Nephron (organoid): Measurements from ENCODE around the gene MDN1.
"Not testable (repeated sequence)": the region's sequence is repeated elsewhere in the genome, so short reads cannot be mapped to it uniquely, and the experiment has no call there.

Experiments used
- H3K27ac Mint-ChIP-seq, 3 experiments: 2 replicates each; pipeline ENCODE4 v1.8.0; 2020; ENCODE audit warnings: mixed read lengths in 3 of 3, mild to moderate bottlenecking in 2 of 3, moderate library complexity in 1 of 3
- H3K27me3 Mint-ChIP-seq: 2 replicates; pipeline ENCODE4 v1.8.0; 2021; ENCODE audit warnings: low read depth, mild to moderate bottlenecking, moderate library complexity, mixed read lengths
- H3K36me3 Mint-ChIP-seq: 2 replicates; pipeline ENCODE4 v1.8.0; 2020; ENCODE audit warnings: low read depth, mixed read lengths
- H3K4me1 Mint-ChIP-seq: 2 replicates; pipeline ENCODE4 v1.8.0; 2020; ENCODE audit warnings: mixed read lengths
- H3K4me3 Mint-ChIP-seq, 3 experiments: 2 replicates each; pipeline ENCODE4 v1.8.0; 2020; ENCODE audit warnings: mild to moderate bottlenecking in 3 of 3, mixed read lengths in 3 of 3, moderate library complexity in 2 of 3
- H3K9me3 Mint-ChIP-seq: 2 replicates; pipeline ENCODE4 v1.8.0; 2020; ENCODE audit warnings: mixed read lengths
- TF ChIP-seq, protein P1 (sequence below), 3 experiments: fragments of 200-600 bp; sonication (generic); IDR thresholded peaks; one replicate each; pipeline ENCODE4 v1.5.0; 2021; ENCODE audit warnings: antibody characterized with exemption in 3 of 3; ENCODE audit not compliant: unreplicated experiment in 3 of 3

The MDN1 gene

GRCh38 chr6:89745716-89746115 lies 73.9 kb downstream of the MDN1 start:
- Mint-ChIP-seq H3K36me3 (peaks cover 57% of the 10 kb centered on the region), H3K27me3 (no peaks in the 10 kb centered on the region), H3K4me3 (no peak overlapping the region), H3K4me1 (no peaks in the 10 kb centered on the region), H3K27ac (no peak overlapping the region), H3K9me3 (no peaks in the 10 kb centered on the region)
- TF ChIP-seq, protein P1, sequence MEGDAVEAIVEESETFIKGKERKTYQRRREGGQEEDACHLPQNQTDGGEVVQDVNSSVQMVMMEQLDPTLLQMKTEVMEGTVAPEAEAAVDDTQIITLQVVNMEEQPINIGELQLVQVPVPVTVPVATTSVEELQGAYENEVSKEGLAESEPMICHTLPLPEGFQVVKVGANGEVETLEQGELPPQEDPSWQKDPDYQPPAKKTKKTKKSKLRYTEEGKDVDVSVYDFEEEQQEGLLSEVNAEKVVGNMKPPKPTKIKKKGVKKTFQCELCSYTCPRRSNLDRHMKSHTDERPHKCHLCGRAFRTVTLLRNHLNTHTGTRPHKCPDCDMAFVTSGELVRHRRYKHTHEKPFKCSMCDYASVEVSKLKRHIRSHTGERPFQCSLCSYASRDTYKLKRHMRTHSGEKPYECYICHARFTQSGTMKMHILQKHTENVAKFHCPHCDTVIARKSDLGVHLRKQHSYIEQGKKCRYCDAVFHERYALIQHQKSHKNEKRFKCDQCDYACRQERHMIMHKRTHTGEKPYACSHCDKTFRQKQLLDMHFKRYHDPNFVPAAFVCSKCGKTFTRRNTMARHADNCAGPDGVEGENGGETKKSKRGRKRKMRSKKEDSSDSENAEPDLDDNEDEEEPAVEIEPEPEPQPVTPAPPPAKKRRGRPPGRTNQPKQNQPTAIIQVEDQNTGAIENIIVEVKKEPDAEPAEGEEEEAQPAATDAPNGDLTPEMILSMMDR (IDR thresholded peaks at IDR 0.05; ENCODE audit: unreplicated experiment in 3 of 3) = no peak

- H3K27me3 Mint-ChIP-seq = no peaks in the 10 kb centered on the region
- no peak overlapping the region for H3K27ac Mint-ChIP-seq
- TF ChIP-seq, protein P1 (IDR thresholded peaks at IDR 0.05; ENCODE audit: unreplicated experiment in 3 of 3) = no peak
- H3K36me3 Mint-ChIP-seq = peaks cover 61% of the 10 kb centered on the region
- H3K4me3 Mint-ChIP-seq = no peak overlapping the region
- H3K4me1 Mint-ChIP-seq = no peaks in the 10 kb centered on the region
- no peaks in the 10 kb centered on the region for H3K9me3 Mint-ChIP-seq
These were observed 74.5 kb downstream of the MDN1 start for GRCh38 chr6:89745096-89745495.

- no peak overlapping the region for H3K27ac Mint-ChIP-seq
- no peaks in the 10 kb centered on the region for H3K4me1 Mint-ChIP-seq
- H3K27me3 Mint-ChIP-seq = no peaks in the 10 kb centered on the region
- peaks cover 55% of the 10 kb centered on the region for H3K36me3 Mint-ChIP-seq
- no peaks in the 10 kb centered on the region for H3K9me3 Mint-ChIP-seq
- no peak overlapping the region for H3K4me3 Mint-ChIP-seq
- TF ChIP-seq, protein P1 (IDR thresholded peaks at IDR 0.05; ENCODE audit: unreplicated experiment in 3 of 3) = no peak
These were observed 82.7 kb downstream of the MDN1 start for GRCh38 chr6:89736893-89737292.

DNA sequence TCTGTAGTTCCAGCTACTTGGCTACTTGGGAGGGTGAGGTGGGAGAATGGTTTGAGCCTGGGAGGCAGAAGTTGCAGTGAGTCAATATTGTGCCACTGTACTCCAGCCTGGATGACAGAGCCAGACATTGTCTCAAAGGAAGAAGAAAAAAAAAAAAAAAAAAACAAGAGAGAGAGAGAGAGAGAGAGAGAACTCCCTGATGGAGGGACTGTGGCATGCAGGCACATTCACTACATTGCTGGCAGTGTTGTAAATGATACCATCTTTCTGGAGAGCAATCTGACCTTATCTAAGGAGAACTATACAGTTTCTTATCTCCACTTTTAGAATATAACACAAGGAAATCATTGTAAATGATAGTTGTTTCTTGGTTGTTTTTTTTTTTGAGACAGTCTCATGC lies 85.1 kb downstream of the MDN1 start:
- peaks cover 59% of the 10 kb centered on the region for H3K36me3 Mint-ChIP-seq
- no peak overlapping the region for H3K27ac Mint-ChIP-seq
- H3K4me1 Mint-ChIP-seq = no peaks in the 10 kb centered on the region
- H3K27me3 Mint-ChIP-seq = no peaks in the 10 kb centered on the region
- TF ChIP-seq, protein P1 (IDR thresholded peaks at IDR 0.05; ENCODE audit: unreplicated experiment in 3 of 3) = no peak
- no peaks in the 10 kb centered on the region for H3K9me3 Mint-ChIP-seq
- no peak overlapping the region for H3K4me3 Mint-ChIP-seq

DNA sequence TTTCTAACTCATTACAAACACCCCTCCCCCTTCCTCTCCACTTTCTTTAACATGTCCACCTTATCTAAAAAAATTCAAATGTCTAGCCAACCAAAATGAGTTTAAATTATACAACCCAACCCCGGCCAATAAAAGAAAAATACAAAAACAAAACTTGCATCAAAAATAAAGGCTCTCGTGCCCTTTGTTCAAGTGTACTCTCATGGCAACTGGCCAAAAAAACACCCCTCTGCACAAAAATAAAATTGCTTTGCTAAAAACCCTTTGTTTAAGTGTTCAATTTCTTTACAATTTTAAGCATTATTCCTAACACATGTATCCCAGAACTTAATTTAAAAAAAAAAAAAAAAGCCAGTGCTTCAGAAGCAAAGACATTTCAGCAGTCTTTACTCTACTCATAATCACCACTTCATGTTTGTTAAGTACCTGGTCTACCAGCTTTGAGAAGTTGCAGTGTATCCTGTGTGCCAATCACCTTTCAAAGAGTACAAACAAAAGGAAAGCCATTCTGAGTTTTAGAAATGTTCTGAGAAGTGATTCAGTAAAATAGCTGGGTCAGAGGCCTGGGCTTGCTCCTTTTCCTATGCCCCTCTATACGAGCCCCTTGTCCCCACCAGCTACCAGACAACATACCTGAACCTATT lies 87.5 kb downstream of the MDN1 start:
- H3K9me3 Mint-ChIP-seq = no peaks in the 10 kb centered on the region
- H3K4me1 Mint-ChIP-seq = no peaks in the 10 kb centered on the region
- H3K36me3 Mint-ChIP-seq = peaks cover 56% of the 10 kb centered on the region
- no peak overlapping the region for H3K4me3 Mint-ChIP-seq
- no peak overlapping the region for H3K27ac Mint-ChIP-seq
- H3K27me3 Mint-ChIP-seq = no peaks in the 10 kb centered on the region
- TF ChIP-seq, protein P1 (IDR thresholded peaks at IDR 0.05; ENCODE audit: unreplicated experiment in 3 of 3) = no peak

DNA sequence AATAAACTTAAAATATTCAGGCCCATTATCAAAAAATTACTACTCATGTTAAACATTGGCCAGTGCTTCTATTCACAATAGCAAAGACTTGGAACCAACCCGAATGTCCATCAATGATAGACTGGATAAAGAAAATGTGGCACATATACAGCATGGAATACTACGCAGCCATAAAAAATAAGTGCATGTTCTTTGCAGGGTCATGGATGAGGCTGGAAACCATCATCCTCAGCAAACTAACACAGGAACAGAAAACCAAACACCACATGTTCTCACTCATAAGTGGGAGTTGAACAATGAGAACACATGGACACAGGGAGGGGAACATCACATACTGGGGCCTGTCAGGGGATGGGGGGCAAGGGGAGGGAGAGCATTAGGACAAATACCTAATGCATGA lies 88.3 kb downstream of the MDN1 start:
- not testable (repeated sequence) for H3K4me1 Mint-ChIP-seq, H3K27ac Mint-ChIP-seq, H3K9me3 Mint-ChIP-seq, H3K27me3 Mint-ChIP-seq, H3K4me3 Mint-ChIP-seq
- peaks cover 57% of the 10 kb centered on the region for H3K36me3 Mint-ChIP-seq
